Activated CD8-positive, alpha-beta memory T cell treated with anti-CD3 and anti-CD28 coated beads, Interleukin-2, amount 50 U/mL, for 4 hours (primary cell): ENCODE measurements around the gene PNLIPRP1.

ENCODE experiments used
- DNase-seq: peaks from one replicate; pipeline ENCODE4 v3.0.0-alpha.2; 2020

PNLIPRP1 gene

DNA sequence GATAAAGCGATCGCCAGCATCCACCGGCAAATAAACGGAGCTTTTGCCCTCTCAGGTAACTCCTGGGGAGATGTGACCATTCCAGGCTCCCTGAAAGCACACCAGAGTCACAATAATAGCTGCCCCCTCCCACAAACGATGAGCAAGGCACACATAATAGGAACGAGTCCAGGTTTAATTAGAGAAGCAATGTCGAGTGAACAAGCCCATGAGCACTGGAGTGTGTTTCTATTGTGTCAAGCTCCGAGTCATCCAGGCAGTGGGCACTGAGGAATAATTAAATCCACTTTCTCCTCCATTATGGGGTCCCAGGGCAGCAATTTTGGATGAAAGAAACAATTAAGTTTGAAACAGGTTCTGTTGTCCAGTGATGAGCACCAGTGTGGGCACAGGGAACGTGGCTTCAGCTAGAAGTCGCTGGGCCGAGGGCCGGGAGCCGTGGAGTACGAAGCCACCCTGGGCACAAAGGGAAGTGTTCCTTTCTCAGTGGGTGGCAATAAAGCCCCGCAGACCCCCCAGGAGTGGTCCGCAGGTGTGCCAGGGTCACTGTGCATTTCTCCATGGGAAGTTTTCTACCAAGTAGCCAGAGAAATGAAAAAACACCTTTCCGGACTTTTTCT lies 41.9 kb downstream of the PNLIPRP1 start:
- no peak for DNase-seq

DNA sequence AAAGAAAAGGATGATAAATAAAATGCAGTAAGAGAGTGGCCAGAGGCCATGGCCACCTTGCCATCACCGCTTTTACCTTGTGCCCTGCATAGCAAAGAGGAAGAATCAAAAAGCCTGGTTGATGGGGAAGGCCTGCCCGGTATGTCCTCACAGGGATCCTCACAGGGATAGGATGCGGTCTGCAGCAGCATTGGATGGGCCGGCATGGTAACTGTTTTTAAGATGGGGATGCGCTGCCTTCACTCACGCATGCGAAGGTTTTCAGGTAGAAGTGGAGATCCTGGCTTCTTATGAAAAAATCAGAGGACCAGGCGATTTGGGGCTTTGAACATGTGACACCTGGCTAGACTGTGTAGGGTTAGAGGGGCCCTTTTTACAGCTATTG lies 42.4 kb downstream of the PNLIPRP1 start:
- no peak for DNase-seq

DNA sequence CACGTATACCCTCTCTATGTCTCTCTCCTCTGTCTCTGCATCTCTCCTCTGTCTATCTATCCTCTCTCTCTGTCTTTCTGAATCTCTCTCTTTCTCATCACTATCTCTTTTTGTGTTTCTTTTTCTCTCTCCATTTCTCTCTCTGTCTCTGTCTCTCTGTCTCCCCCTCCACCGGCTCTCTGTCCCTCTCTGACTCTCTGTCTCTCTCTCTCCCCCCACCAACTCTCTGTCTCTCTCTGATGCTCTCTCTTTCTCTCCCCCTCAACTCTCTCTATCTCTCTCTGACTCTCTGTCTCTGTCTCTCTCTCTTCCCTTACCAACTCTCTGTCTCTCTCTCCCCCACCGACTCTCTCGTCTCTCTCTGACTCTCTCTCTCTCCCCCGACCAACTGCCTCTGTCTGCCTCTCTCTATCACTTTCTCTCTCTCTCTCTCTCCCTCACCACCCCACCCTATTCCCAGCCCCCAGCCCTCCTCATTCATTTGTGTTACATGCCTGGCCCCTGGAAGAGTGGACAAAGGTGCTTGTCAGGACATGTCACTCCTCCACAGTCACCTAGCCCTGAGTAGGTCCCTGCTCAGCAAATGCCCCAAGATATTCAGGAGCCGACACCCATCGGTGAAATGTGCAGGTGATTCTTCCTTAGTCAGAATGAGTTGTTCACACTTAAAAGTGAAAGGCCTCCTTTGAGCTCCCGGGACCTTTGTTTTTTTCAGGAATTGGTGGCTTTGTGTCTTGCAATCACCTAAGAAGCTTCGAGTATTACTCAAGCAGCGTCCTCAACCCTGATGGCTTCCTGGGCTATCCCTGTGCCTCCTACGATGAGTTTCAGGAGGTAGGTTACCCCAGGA lies 43.6 kb downstream of the PNLIPRP1 start:
- DNase-seq = no peak

DNA sequence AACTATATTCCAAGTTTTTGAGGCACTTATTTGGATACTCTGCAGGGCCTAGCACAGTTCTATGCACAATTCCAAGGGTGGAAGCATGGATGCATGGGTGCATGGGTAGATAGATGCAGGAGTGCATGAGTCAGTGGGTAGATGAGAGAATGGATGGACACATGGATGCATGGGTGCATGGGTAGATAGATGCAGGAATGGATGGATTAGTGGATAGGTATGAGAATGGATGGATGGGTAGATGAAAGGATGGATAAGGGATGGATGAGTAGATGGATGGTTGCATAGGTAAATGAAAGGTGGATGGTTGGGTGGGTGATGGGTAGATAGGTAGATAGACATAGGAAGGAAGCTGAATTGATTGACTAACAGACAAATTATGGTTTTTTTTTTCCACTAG lies 45.6 kb downstream of the PNLIPRP1 start:
- DNase-seq = no peak

DNA sequence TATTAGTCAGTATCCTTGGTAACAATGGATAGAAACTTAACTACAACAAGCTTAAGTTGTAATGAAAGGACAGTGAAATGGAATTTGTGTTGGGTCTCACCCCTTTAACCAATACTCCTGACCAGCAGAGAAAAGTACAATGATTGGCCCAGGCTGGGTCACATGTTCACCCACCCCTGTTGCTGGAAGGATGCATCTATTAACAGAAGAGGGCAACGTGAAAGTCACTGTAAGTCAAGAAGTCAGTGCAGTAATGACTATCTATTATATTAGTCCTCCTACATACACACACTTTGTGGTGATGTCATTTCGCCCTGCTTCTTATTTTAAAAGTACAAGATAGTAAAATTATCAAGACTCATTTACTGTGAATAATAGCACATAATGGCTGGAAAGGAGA lies 46.2 kb downstream of the PNLIPRP1 start:
- no peak for DNase-seq

DNA sequence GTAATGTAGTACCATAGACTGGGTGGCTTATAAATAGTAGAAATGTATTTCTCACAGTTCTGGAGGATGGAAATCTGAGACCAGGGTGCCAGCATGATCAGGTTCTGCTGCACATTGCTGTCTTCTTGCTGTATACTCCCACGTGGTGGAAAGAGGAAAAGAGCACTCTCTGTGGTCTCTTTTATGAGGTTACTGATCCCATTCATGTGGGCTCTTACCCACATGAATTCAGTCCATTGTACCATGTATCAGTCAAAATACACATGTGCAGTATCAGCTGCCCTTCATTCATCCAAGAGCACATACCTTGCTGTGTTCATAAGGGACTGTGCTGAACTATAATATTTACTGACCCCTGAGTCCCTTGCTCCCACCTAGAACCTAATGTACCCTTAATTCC lies 47.1 kb downstream of the PNLIPRP1 start:
- no peak for DNase-seq

DNA sequence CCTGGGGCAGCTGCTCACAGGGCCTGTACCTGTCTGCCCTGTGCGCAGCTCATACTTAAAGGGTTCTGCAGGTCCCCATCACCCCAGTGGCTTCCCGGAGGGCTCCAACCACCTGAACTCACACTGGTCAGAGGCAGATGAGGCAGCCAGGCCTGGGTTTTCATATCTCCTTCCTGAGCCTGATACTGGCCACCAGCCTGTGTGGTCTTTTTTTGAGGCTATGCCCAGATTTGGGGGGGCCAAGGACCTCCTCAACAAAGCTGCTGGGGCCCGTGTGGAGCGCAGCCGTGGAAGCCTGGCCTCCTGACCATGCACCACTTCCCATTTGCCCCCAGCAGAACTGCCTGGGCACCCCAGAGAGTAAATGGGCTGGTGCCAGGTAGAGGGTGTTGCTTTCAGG lies 55.7 kb downstream of the PNLIPRP1 start:
- DNase-seq = no peak

DNA sequence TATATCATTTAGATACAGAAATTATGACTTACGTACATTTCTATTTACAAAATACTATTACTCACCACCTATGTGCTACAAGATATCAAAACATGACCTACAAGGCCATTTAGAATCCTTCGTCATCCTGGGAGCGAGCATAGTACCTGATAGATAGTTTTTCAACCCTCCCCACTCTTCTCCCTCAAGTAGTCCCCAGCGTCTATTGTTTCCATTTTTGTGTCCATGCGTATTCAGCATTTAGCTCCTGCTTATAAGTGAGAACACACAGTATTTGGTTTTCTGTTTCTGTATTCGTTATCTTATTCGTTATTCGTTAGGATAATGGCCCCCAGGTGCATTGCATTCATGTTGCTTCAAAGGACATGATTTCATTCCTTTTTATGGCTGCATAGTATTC lies 58.1 kb downstream of the PNLIPRP1 start:
- no peak for DNase-seq

DNA sequence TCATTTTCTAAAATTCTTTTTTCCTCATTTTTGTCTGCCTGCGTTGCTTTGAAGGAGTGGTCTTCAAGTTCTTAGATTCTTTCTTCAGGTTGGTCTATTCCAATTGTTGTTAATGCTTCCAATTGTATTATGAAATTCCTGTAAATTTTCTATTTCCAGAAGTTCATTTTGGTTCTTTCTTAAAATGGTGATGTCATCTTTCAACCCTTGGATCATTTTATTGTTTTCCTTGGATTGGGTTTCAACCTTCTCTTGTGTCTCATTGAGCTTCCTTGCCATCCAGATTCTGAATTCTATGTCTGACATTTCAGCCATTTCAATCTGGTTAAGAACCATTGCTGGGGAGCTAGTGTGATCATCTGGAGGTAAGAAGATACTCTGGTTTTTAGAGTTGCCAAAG lies 63.1 kb downstream of the PNLIPRP1 start:
- DNase-seq = no peak

DNA sequence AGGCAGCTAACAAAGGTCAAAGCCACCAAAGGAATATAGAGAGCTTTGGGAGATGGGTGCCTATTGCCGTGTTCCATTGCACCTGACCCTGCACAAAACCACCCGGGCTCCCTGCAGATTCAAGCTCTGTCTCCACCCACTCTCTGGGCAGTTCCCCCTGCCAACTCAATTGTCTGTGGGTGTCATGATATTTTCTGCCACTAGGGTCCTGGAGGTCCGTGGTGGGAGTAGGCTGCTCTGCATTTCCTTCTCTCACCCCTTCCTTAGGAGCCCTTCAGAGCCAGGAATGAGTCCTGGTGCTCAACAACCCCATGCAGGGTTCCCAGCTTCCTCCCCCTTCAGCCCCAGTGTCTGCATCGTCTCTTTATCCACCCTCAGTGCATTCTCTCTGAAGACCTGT lies 64.1 kb downstream of the PNLIPRP1 start:
- DNase-seq = no peak

DNA sequence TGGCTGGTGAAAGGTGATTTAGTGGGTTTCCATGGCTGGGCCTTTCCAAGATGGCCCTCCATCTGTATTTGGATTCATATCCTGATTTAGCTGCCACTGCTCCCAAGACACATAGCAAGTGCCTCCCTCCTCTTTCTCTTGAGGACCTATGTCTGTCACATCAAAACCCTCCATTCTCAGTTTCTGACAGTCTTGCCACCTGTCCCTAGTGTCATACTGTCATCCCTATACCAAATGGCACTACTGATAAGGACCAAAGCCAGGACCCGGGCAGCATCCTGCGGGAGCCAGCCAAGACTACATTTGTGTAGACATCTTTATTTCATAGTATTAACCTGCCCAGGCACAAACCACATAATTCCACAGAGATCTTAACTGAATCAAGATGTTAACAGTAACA lies 64.8 kb downstream of the PNLIPRP1 start:
- no peak for DNase-seq

DNA sequence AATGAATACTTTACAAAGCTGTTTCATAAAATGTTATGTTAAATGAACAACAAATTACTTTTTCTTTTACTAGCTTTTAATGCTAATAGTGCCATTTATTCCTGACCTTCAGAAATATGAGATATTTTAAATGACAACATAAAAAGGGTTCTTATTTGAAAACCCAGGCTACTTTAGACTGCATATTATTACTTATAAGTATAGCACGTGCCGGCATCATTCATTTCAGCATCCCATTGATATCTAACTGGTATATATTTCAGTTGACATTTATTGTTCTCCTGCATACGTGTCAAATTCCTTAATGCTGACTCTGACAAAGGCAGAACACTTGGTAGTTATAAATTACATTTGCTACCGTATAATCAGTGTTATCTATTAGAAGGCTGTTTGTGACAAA lies 65.3 kb downstream of the PNLIPRP1 start:
- no peak for DNase-seq

DNA sequence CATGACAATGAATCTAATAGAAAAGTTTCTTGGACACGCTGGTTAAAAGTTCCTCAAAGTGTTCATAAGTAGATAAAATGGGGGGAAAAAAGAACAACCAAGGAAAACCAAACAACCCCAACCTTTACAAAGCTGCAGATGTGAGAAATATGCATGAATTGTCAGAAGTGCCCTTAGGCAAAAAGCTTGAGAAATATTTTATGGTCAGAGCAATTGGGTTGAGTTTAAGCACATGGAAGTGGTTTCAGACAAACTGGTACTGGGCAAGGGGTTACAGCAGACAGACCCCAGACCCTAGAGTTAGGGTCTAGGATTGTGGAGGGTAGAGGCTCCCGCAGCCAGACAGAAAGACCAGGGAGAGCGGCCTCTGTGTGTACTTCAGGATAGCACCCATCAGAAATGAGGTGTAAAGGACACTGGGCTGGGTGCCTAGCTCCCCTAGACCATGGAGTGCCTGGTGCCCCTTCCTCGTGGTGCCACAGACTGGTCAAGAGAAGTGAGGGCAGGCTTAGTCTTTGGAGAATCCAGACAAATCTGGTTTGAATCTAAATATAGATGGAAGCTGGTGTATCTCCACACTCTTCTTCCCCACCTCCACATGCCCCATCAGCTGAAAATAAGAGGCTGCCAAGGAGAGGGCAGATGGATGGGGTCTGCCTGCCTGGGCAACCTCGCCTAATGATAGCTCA lies 67.2 kb downstream of the PNLIPRP1 start:
- no peak for DNase-seq
